WTC11 (cell line): Measurements from ENCODE around the gene FOXF2. TPM values are rescaled to one million over a fixed set of nuclear protein-coding genes. Genes with fewer than 3 reads are reported as not detected.
"Not testable (repeated sequence)": the region's sequence is repeated elsewhere in the genome, so short reads cannot be mapped to it uniquely, and the experiment has no call there.

Experiments used
- ATAC-seq: fragments of 200-7000 bp; cut with Tn5 transposase; 2 replicates; pipeline ENCODE4 v1.10.0; 2021; ENCODE audit warnings: mild to moderate bottlenecking, moderate library complexity
- CTCF ChIA-PET: fragments of 300-600 bp; sonication (Branson Sonifier 250); formaldehyde crosslinking; loops from one replicate; lab custom pipeline; 2021; ENCODE audit warnings: antibody characterized with exemption; lab: Charles Lee
- POLR2A ChIA-PET: fragments of 350-600 bp; sonication (Branson Sonifier 250); formaldehyde crosslinking; loops from one replicate; lab custom pipeline; 2021; ENCODE audit warnings: antibody characterized with exemption; lab: Charles Lee
- DNase-seq: peaks from one replicate; pipeline ENCODE4 v3.0.0; 2021; ENCODE audit warnings: low spot score
- H3K27ac Mint-ChIP-seq: 2 replicates; pipeline ENCODE4 v1.8.0; 2021; ENCODE audit warnings: mixed read lengths
- H3K27me3 Mint-ChIP-seq: 2 replicates; pipeline ENCODE4 v1.8.0; 2021; ENCODE audit warnings: low read depth, mild to moderate bottlenecking, moderate library complexity, mixed read lengths
- H3K36me3 Mint-ChIP-seq: 2 replicates; pipeline ENCODE4 v1.8.0; 2021; ENCODE audit warnings: mixed read lengths
- H3K4me1 Mint-ChIP-seq: 2 replicates; pipeline ENCODE4 v1.8.0; 2022; ENCODE audit warnings: mixed read lengths
- H3K4me3 Mint-ChIP-seq: 2 replicates; pipeline ENCODE4 v1.8.0; 2021; ENCODE audit warnings: mild to moderate bottlenecking, moderate library complexity, mixed read lengths
- H3K9me3 Mint-ChIP-seq: 2 replicates; pipeline ENCODE4 v1.8.0; 2021; ENCODE audit warnings: mixed read lengths
- CREB1 ChIP-seq: sonication (generic); formaldehyde crosslinking; IDR thresholded peaks from 2 replicates; pipeline ENCODE4 v1.8.0; 2023; ENCODE audit warnings: mild to moderate bottlenecking, missing genetic modification reagents
- EMX1 ChIP-seq: fragments of 250-450 bp; sonication (Bioruptor Pico); IDR thresholded peaks from 2 replicates; pipeline ENCODE4 v1.8.0; 2021; ENCODE audit warnings: mild to moderate bottlenecking
- FOXK1 ChIP-seq: sonication (generic); formaldehyde crosslinking; IDR thresholded peaks from 2 replicates; pipeline ENCODE4 v1.8.0; 2022; ENCODE audit warnings: mild to moderate bottlenecking, moderate library complexity, missing genetic modification reagents
- KAT7 ChIP-seq: sonication (generic); formaldehyde crosslinking; IDR thresholded peaks from 2 replicates; pipeline ENCODE4 v1.8.1; 2023; ENCODE audit warnings: missing genetic modification reagents, mild to moderate bottlenecking, borderline replicate concordance
- NFE2L1 ChIP-seq: sonication (generic); formaldehyde crosslinking; IDR thresholded peaks from 2 replicates; pipeline ENCODE4 v1.8.1; 2023; ENCODE audit warnings: missing genetic modification reagents
- NFYB ChIP-seq: sonication (generic); formaldehyde crosslinking; conservative IDR thresholded peaks from 2 replicates; pipeline ENCODE4 v1.8.0; 2022; ENCODE audit warnings: low read depth, missing genetic modification reagents
- NR1H2 ChIP-seq: sonication (generic); formaldehyde crosslinking; IDR thresholded peaks from 2 replicates; pipeline ENCODE4 v1.9.0; 2021; ENCODE audit warnings: mild to moderate bottlenecking, moderate library complexity, missing genetic modification reagents
- NR3C1 ChIP-seq: sonication (generic); formaldehyde crosslinking; conservative IDR thresholded peaks from 2 replicates; pipeline ENCODE4 v1.8.1; 2023; ENCODE audit warnings: low read depth, mild to moderate bottlenecking, missing genetic modification reagents
- SP1 ChIP-seq: sonication (generic); formaldehyde crosslinking; conservative IDR thresholded peaks from 2 replicates; pipeline ENCODE4 v1.8.1; 2022; ENCODE audit warnings: missing genetic modification reagents
- TCF7 ChIP-seq: sonication (generic); formaldehyde crosslinking; IDR thresholded peaks from 2 replicates; pipeline ENCODE4 v1.8.0; 2022; ENCODE audit warnings: mild to moderate bottlenecking, low read depth, missing genetic modification reagents, moderate library complexity
- TP53 ChIP-seq: sonication (generic); formaldehyde crosslinking; IDR thresholded peaks from 2 replicates; pipeline ENCODE4 v1.8.1; 2023; ENCODE audit warnings: mild to moderate bottlenecking, missing genetic modification reagents
- total RNA-seq: library from RNA; stranded (reverse); gene quantifications from 3 replicates; pipeline ENCODE4 v1.2.3, GENCODE V29; 2021
- TF ChIP-seq, protein P1 (sequence below): fragments of 250-450 bp; sonication (Bioruptor Pico); IDR thresholded peaks from 2 replicates; pipeline ENCODE4 v1.9.0; 2021; ENCODE audit warnings: moderate library complexity, mild to moderate bottlenecking, inconsistent platforms, borderline replicate concordance
- TF ChIP-seq, protein P2 (sequence below): sonication (generic); formaldehyde crosslinking; IDR thresholded peaks from 2 replicates; pipeline ENCODE4 v1.8.1; 2022; ENCODE audit warnings: mild to moderate bottlenecking, moderate library complexity, missing genetic modification reagents
- TF ChIP-seq, protein P3 (sequence below): sonication (generic); formaldehyde crosslinking; IDR thresholded peaks from 2 replicates; pipeline ENCODE4 v1.8.0; 2022; ENCODE audit warnings: mild to moderate bottlenecking, missing genetic modification reagents
- TF ChIP-seq, protein P4 (sequence below): sonication (generic); formaldehyde crosslinking; IDR thresholded peaks from 2 replicates; pipeline ENCODE4 v1.8.1; 2023; ENCODE audit warnings: mild to moderate bottlenecking, missing genetic modification reagents, borderline replicate concordance
- TF ChIP-seq, protein P5 (sequence below): sonication (generic); formaldehyde crosslinking; IDR thresholded peaks from 2 replicates; pipeline ENCODE4 v1.8.1; 2023; ENCODE audit warnings: mild to moderate bottlenecking, moderate library complexity, missing genetic modification reagents
- TF ChIP-seq, protein P6 (sequence below): sonication (generic); formaldehyde crosslinking; IDR thresholded peaks from 2 replicates; pipeline ENCODE4 v1.8.1; 2022; ENCODE audit warnings: low read depth, missing genetic modification reagents, borderline replicate concordance
- TF ChIP-seq, protein P7 (sequence below): fragments of 250-450 bp; sonication (Bioruptor Pico); conservative IDR thresholded peaks from 2 replicates; pipeline ENCODE4 v1.9.0; 2021; ENCODE audit warnings: mild to moderate bottlenecking
- TF ChIP-seq, protein P8 (sequence below): sonication (generic); formaldehyde crosslinking; IDR thresholded peaks from 2 replicates; pipeline ENCODE4 v1.8.0; 2022; ENCODE audit warnings: mild to moderate bottlenecking, missing genetic modification reagents

Gene FOXF2
- total RNA-seq, 1 experiment from 2014 or later = 0.11 TPM

DNA sequence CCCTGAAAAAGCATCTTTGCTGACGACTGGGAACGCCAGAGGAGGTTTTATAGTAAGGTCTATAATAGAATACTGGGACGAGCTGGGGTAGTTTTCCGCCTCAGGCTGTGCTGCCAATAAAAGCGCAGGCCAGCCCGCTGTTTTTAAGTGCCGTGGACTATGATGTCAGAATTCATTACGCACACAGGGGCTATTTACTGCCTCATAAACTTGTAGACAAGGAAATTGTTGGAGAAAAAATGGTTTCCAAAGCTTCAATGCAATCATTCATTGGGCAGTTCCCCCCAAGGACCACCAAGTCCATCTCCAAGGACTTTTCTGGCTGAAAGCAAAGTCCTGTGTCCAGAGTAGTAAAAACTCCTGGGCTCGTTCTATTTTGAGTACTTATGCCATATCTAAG, 20.4 kb upstream of the FOXF2 start (continued):
- TF ChIP-seq NFE2L1 (CRISPR knock-in tag) = no peak
- TF ChIP-seq, protein P1, sequence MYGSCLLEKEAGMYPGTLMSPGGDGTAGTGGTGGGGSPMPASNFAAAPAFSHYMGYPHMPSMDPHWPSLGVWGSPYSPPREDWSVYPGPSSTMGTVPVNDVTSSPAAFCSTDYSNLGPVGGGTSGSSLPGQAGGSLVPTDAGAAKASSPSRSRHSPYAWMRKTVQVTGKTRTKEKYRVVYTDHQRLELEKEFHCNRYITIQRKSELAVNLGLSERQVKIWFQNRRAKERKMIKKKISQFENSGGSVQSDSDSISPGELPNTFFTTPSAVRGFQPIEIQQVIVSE (CRISPR knock-in tag) = no peak

DNA sequence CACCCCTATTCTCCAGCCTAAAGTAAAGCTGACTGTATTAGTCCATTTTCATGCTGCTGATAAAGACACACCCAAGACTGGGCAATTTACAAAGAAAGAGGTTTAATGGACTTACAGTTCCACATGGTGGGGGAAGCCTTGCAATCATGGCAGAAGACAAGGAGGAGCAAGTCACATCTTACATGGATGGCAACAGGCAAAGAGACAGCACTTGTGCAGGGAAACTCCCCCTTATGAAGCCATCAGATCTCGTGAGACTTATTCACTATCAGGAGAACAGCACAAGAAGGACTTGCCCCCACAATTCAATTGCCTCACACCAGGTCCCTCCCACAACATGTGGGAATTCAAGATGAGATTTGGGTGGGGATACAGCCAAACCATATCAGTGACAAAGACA, 19.7 kb upstream of the FOXF2 start:
- peaks cover 29% of the 10 kb centered on the region for H3K27me3 Mint-ChIP-seq
- not testable (repeated sequence) for ATAC-seq

DNA sequence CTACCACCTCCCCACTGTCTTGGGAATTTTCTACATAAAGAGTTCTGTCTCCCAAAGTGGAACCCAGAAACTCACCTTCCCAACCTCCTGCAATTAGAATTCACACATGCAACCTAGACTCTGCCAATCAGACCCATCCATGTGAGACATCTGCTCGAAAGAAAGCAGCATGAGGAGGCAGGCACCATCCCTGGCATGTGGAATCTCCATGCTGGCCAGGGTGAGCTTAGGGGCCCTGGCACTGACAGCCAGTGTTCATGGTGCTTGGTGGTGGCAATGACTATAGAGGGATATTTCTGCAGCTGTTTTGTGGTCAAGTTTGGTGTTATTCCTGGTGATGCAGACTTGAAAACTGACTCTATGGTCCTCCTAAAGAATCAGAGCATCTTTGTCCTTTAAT, 17.4 kb upstream of the FOXF2 start:
- CTCF ChIA-PET = interaction anchor here (0.8 kb wide), 1 partner anchor 25 kb away, joined by 3 read pairs; no protein-coding TSS in a partner anchor
- H3K4me3 Mint-ChIP-seq = no peak overlapping the region
- TF ChIP-seq, protein P2, sequence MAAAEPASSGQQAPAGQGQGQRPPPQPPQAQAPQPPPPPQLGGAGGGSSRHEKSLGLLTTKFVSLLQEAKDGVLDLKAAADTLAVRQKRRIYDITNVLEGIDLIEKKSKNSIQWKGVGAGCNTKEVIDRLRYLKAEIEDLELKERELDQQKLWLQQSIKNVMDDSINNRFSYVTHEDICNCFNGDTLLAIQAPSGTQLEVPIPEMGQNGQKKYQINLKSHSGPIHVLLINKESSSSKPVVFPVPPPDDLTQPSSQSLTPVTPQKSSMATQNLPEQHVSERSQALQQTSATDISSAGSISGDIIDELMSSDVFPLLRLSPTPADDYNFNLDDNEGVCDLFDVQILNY (CRISPR knock-in tag) = no peak
- TF ChIP-seq SP1 (CRISPR knock-in tag) = no peak
- TF ChIP-seq, protein P3, sequence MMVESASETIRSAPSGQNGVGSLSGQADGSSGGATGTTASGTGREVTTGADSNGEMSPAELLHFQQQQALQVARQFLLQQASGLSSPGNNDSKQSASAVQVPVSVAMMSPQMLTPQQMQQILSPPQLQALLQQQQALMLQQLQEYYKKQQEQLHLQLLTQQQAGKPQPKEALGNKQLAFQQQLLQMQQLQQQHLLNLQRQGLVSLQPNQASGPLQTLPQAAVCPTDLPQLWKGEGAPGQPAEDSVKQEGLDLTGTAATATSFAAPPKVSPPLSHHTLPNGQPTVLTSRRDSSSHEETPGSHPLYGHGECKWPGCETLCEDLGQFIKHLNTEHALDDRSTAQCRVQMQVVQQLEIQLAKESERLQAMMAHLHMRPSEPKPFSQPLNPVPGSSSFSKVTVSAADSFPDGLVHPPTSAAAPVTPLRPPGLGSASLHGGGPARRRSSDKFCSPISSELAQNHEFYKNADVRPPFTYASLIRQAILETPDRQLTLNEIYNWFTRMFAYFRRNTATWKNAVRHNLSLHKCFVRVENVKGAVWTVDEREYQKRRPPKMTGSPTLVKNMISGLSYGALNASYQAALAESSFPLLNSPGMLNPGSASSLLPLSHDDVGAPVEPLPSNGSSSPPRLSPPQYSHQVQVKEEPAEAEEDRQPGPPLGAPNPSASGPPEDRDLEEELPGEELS (CRISPR knock-in tag) = no peak
- TF ChIP-seq TCF7 (CRISPR knock-in tag) = no peak
- TF ChIP-seq, protein P4, sequence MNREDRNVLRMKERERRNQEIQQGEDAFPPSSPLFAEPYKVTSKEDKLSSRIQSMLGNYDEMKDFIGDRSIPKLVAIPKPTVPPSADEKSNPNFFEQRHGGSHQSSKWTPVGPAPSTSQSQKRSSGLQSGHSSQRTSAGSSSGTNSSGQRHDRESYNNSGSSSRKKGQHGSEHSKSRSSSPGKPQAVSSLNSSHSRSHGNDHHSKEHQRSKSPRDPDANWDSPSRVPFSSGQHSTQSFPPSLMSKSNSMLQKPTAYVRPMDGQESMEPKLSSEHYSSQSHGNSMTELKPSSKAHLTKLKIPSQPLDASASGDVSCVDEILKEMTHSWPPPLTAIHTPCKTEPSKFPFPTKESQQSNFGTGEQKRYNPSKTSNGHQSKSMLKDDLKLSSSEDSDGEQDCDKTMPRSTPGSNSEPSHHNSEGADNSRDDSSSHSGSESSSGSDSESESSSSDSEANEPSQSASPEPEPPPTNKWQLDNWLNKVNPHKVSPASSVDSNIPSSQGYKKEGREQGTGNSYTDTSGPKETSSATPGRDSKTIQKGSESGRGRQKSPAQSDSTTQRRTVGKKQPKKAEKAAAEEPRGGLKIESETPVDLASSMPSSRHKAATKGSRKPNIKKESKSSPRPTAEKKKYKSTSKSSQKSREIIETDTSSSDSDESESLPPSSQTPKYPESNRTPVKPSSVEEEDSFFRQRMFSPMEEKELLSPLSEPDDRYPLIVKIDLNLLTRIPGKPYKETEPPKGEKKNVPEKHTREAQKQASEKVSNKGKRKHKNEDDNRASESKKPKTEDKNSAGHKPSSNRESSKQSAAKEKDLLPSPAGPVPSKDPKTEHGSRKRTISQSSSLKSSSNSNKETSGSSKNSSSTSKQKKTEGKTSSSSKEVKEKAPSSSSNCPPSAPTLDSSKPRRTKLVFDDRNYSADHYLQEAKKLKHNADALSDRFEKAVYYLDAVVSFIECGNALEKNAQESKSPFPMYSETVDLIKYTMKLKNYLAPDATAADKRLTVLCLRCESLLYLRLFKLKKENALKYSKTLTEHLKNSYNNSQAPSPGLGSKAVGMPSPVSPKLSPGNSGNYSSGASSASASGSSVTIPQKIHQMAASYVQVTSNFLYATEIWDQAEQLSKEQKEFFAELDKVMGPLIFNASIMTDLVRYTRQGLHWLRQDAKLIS (CRISPR knock-in tag) = no peak
- TF ChIP-seq FOXK1 (CRISPR knock-in tag) = no peak
- TF ChIP-seq, protein P5, sequence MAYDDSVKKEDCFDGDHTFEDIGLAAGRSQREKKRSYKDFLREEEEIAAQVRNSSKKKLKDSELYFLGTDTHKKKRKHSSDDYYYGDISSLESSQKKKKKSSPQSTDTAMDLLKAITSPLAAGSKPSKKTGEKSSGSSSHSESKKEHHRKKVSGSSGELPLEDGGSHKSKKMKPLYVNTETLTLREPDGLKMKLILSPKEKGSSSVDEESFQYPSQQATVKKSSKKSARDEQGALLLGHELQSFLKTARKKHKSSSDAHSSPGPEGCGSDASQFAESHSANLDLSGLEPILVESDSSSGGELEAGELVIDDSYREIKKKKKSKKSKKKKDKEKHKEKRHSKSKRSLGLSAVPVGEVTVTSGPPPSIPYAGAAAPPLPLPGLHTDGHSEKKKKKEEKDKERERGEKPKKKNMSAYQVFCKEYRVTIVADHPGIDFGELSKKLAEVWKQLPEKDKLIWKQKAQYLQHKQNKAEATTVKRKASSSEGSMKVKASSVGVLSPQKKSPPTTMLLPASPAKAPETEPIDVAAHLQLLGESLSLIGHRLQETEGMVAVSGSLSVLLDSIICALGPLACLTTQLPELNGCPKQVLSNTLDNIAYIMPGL = no peak
- no peak for TF ChIP-seq NFYB (CRISPR knock-in tag)
- TF ChIP-seq EMX1 = no peak
- TF ChIP-seq KAT7 = no peak
- TF ChIP-seq, protein P6, sequence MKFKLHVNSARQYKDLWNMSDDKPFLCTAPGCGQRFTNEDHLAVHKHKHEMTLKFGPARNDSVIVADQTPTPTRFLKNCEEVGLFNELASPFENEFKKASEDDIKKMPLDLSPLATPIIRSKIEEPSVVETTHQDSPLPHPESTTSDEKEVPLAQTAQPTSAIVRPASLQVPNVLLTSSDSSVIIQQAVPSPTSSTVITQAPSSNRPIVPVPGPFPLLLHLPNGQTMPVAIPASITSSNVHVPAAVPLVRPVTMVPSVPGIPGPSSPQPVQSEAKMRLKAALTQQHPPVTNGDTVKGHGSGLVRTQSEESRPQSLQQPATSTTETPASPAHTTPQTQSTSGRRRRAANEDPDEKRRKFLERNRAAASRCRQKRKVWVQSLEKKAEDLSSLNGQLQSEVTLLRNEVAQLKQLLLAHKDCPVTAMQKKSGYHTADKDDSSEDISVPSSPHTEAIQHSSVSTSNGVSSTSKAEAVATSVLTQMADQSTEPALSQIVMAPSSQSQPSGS (CRISPR knock-in tag) = no peak
- no peak for TF ChIP-seq TP53 (CRISPR knock-in tag)
- TF ChIP-seq NR3C1 (CRISPR knock-in tag) = no peak
- no peak for TF ChIP-seq CREB1 (CRISPR knock-in tag)
- TF ChIP-seq, protein P7, sequence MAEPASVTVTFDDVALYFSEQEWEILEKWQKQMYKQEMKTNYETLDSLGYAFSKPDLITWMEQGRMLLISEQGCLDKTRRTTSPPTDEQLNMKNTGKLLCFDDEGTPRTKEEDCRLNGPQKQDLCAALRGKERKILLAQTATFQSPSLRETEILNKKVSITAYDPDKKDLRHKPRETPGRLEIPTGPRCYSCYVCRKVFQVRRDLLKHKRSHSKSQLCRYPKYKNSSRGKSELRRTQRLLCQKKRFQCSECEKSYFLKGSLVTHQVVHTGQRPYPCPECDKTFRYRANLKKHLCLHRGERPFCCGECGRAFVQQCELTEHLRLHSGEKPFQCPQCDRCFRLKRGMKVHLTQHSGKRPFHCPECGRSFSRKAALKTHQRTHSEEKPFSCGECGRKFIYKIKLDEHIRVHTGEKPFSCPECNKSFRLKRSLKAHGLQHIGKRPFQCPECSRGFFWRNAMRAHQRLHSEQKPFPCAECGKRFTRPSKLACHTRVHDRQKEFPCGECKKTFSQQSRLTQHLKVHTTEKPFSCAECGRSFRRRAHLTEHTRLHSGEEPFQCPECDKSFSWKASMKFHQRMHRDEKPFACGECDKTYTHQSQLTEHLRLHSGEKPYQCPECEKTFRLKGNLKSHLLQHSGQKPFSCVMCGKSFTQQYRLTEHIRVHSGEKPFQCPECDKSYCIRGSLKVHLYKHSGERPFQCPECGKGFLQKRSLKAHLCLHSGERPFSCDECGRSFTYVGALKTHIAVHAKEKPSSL (CRISPR knock-in tag) = no peak
- TF ChIP-seq, protein P8, sequence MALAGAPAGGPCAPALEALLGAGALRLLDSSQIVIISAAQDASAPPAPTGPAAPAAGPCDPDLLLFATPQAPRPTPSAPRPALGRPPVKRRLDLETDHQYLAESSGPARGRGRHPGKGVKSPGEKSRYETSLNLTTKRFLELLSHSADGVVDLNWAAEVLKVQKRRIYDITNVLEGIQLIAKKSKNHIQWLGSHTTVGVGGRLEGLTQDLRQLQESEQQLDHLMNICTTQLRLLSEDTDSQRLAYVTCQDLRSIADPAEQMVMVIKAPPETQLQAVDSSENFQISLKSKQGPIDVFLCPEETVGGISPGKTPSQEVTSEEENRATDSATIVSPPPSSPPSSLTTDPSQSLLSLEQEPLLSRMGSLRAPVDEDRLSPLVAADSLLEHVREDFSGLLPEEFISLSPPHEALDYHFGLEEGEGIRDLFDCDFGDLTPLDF (CRISPR knock-in tag) = no peak
- no peak for TF ChIP-seq NR1H2 (CRISPR knock-in tag)

More for the DNA sequence above, 19.7 kb upstream of the FOXF2 start:
- DNase-seq, H3K4me1 Mint-ChIP-seq, H3K27ac Mint-ChIP-seq, CTCF ChIA-PET, H3K4me3 Mint-ChIP-seq, POLR2A ChIA-PET: not testable (repeated sequence)
- Mint-ChIP-seq H3K9me3 (peaks cover 20% of the 10 kb centered on the region), H3K36me3 (peaks cover 12% of the 10 kb centered on the region)

More for the DNA sequence above, 17.4 kb upstream of the FOXF2 start:
- DNase-seq (no peak), ATAC-seq (no peak)
- peaks cover 5% of the 10 kb centered on the region for H3K4me1 Mint-ChIP-seq
- peaks cover 49% of the 10 kb centered on the region for H3K27me3 Mint-ChIP-seq
- H3K9me3 Mint-ChIP-seq = peaks cover 20% of the 10 kb centered on the region
- POLR2A ChIA-PET = no interaction called here
- H3K27ac Mint-ChIP-seq = no peak overlapping the region
- peaks cover 12% of the 10 kb centered on the region for H3K36me3 Mint-ChIP-seq
